ENCODE measurements around the gene EFCAB9.
"Not testable (repeated sequence)": the region's sequence is repeated elsewhere in the genome, so short reads cannot be mapped to it uniquely, and the experiment has no call there.

Gene EFCAB9

DNA sequence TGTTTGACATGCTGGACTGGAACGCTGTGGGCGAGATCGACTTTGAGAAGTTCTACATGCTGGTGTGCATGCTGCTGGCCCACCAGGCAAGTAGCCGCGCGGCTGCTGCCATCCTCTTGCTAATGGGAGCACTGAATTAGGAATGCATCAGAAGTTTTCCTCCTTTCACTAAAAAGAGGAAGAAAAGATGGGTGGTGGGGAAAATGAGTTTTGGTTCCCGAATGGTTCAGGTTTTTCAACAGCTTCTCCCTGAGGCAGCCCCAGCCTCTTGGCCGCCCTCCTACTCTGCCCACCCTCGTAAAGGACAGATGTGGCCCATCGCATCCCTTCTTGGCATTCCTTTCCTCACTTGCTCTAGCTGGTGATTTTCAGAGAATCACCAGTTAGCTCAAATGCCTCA, 5.5 kb downstream of the EFCAB9 start:
- TF ChIP-seq Cebpa-rat (IDR thresholded peaks at IDR 0.05), result no peak
- Histone ChIP-seq H3K9me3 (no peaks in the 10 kb centered on the region), H3K9ac (no peak overlapping the region), H3K27me3 (no peaks in the 10 kb centered on the region), H3K36me3 (no peaks in the 10 kb centered on the region), H3K4me2 (no peak overlapping the region), H3K4me3 (no peak overlapping the region), H3K4me1 (peaks cover 13% of the 10 kb centered on the region), H4K20me1 (no peaks in the 10 kb centered on the region), H3K27ac (no peak overlapping the region)

DNA sequence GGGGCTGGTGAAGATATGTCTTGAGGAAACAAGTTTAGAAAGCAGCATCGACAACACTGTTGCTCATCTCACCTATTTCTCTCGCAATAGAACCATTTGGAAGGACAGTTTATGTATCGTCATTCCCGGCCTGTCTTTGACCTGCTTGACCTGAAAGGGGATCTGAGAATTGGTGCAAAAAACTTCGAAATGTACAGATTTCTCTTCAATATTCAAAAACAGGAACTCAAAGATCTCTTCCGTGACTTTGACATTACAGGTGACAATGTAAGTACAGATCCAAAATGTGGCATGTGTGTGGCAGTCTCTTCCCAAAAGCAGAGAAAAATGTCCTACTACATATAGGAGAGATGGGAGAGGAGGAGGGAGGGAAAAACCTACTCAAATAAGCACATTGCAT, 6.5 kb downstream of the EFCAB9 start:
- Histone ChIP-seq H3K9me3 (no peaks in the 10 kb centered on the region), H3K9ac (no peak overlapping the region), H3K4me3 (no peak overlapping the region), H3K4me1 (peaks cover 13% of the 10 kb centered on the region), H3K27me3 (no peaks in the 10 kb centered on the region), H4K20me1 (no peaks in the 10 kb centered on the region), H3K4me2 (no peak overlapping the region), H3K27ac (no peak overlapping the region), H3K36me3 (no peaks in the 10 kb centered on the region)
- no peak for TF ChIP-seq Cebpa-rat (IDR thresholded peaks at IDR 0.05)

DNA sequence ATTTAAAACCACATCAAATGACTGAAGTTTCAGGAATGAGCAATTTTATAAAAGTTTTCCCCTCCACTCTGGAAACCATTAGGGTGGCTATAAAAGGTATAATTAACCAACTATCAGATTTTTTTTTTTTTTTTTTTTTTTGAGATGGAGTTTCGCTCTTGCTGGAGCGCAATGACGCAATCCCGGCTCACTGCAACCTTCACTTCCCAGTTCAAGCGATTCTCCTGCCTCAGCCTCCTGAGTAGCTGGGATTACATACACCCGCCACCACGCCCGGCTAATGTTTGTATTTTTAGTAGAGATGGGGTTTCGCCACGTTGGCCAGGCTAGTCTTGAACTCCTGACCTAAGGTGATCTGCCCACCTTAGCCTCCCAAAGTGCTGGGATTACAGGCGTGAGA, 12.0 kb downstream of the EFCAB9 start:
- not testable (repeated sequence) for H3K9ac ChIP-seq, H3K27me3 ChIP-seq, H3K4me2 ChIP-seq, H3K9me3 ChIP-seq, H4K20me1 ChIP-seq, H3K4me3 ChIP-seq, H3K27ac ChIP-seq
- H3K4me1 ChIP-seq, result peaks cover 25% of the 10 kb centered on the region
- H3K36me3 ChIP-seq, result peaks cover 25% of the 10 kb centered on the region
- peak; percentile 67 for TF ChIP-seq Cebpa-rat (IDR thresholded peaks at IDR 0.05)

DNA sequence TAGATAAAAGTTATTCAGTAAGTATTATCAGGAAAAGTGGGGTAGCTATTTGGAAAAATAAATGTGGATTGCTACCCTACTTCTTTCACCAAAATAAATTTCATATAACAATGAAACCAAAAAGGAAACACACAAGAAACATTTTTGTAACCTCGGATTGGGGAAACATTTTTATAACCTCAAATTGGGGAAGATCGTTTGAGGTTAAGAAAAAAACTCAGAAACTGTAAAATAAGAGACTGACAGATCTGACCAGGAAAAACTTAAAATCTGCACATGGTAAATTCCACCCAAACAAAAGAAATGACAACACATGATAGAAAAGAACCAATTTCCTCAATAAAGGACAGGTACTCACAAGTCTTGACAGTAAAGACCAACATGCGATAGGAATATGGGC, 13.5 kb downstream of the EFCAB9 start:
- Histone ChIP-seq H3K4me1 (peaks cover 25% of the 10 kb centered on the region), H3K9ac (no peak overlapping the region), H3K4me2 (peak overlapping the region; percentile 15; the same call in 1 of the 2 replicates), H3K27ac (no peak overlapping the region), H3K4me3 (no peak overlapping the region), H4K20me1 (no peaks in the 10 kb centered on the region; the same call in 1 of the 2 replicates), H3K27me3 (no peaks in the 10 kb centered on the region), H3K9me3 (no peaks in the 10 kb centered on the region), H3K36me3 (peaks cover 40% of the 10 kb centered on the region)
- no peak for TF ChIP-seq Cebpa-rat (IDR thresholded peaks at IDR 0.05)

DNA sequence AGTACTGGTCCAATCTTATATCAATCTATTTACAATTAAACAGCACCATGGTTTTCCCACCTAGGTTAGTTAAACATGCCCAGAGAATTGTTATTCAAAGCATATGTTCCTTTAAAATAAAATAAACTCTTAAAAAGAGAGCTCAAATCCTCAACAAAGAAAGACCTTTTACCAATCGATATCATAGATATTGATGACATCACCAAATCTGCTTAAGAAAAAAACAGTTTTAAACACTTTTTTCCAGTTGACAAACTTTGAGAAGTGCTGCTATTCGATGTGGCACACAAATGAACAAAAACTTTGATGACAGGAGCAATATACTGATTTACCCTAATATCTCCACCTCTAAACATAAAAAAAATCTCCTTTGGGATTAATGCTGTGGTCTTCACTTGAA, 15.7 kb downstream of the EFCAB9 start:
- no peak overlapping the region for H3K4me2 ChIP-seq
- no peaks in the 10 kb centered on the region for H3K9me3 ChIP-seq
- no peaks in the 10 kb centered on the region for H3K27me3 ChIP-seq
- TF ChIP-seq Cebpa-rat (IDR thresholded peaks at IDR 0.05), result no peak
- H3K9ac ChIP-seq, result no peak overlapping the region
- H4K20me1 ChIP-seq, result peaks cover 7% of the 10 kb centered on the region; the same call in 1 of the 2 replicates
- H3K4me1 ChIP-seq, result peaks cover 13% of the 10 kb centered on the region; the same call in 1 of the 2 replicates
- no peak overlapping the region for H3K4me3 ChIP-seq
- no peak overlapping the region for H3K27ac ChIP-seq
- H3K36me3 ChIP-seq, result peaks cover 62% of the 10 kb centered on the region

DNA sequence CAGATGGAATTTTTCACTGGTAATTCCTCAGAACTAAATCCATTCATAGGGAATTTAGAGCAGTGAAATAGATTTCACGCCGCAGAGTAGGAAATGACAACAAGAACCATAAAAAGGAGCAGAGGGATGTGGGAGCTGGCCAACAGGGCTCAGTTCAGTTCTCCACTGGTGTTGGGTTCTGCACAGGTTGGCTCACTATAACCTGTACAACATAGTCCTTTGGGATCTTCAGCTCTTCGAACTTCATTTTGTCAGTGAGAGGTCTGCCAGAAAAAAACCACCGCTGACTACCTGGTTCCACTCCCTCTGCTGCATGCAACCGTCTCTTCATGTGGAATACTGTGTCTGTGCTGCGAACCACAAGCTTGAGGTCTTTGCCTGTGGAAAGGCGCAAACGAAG, 17.7 kb downstream of the EFCAB9 start:
- H3K4me3 ChIP-seq, result no peak overlapping the region
- H3K9ac ChIP-seq, result no peak overlapping the region
- H3K27me3 ChIP-seq, result no peaks in the 10 kb centered on the region
- TF ChIP-seq Cebpa-rat (IDR thresholded peaks at IDR 0.05), result no peak
- H3K27ac ChIP-seq, result no peak overlapping the region
- H3K4me2 ChIP-seq, result no peak overlapping the region
- H3K9me3 ChIP-seq, result no peaks in the 10 kb centered on the region
- H3K36me3 ChIP-seq, result peaks cover 76% of the 10 kb centered on the region
- H3K4me1 ChIP-seq, result peaks cover 13% of the 10 kb centered on the region; the same call in 1 of the 2 replicates
- H4K20me1 ChIP-seq, result peaks cover 20% of the 10 kb centered on the region

DNA sequence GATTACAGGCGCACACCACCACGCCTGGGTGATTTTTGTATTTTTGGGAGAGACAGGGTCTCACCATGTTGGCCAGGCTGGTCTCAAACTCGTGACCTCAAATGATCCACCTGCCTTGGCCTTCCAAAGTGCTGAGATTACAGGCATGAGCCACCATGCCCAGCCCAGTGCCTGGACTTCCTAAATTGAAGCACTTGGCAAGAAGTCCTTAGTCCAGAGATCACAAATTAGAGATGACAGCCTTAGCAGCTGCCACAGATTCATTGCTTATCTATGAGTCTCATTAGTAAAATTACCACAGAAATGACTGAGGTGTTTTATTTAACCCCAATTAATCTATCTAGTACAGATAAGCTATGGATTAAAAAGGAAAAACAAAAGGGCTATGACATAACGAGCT, 19.2 kb downstream of the EFCAB9 start:
- Histone ChIP-seq H3K9ac (no peak overlapping the region), H3K9me3 (peaks cover 3% of the 10 kb centered on the region; the same call in 1 of the 2 replicates), H3K4me3 (no peak overlapping the region), H3K27me3 (no peaks in the 10 kb centered on the region), H4K20me1 (peaks cover 20% of the 10 kb centered on the region), H3K27ac (no peak overlapping the region), H3K4me1 (peaks cover 2% of the 10 kb centered on the region; the same call in 1 of the 2 replicates), H3K36me3 (peaks cover 89% of the 10 kb centered on the region), H3K4me2 (no peak overlapping the region)
- TF ChIP-seq Cebpa-rat (IDR thresholded peaks at IDR 0.05), result no peak

DNA sequence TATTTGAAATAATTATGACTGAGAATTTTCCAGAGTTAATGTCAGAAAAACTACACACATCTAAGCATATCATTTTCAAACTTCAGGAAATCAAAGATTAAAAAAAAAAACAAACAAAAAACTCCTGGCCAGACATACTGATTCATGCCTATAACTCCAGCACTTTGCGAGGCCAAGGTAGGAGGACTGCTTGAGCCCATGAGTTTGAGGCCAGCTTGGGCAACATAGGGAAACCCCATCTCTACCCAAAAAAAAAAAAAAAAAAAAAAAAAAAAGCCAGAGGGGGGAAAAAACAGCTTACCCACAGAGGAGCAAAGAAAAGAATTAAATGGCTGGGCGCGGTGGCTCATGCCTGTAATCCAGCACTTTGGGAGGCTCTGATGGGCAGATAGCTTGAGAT, 22.4 kb downstream of the EFCAB9 start:
- no peaks in the 10 kb centered on the region for H3K27me3 ChIP-seq
- peaks cover 20% of the 10 kb centered on the region for H4K20me1 ChIP-seq
- peaks cover 96% of the 10 kb centered on the region for H3K36me3 ChIP-seq
- H3K4me3 ChIP-seq, result no peak overlapping the region
- no peaks in the 10 kb centered on the region for H3K4me1 ChIP-seq
- H3K27ac ChIP-seq, result no peak overlapping the region
- TF ChIP-seq Cebpa-rat (IDR thresholded peaks at IDR 0.05), result no peak
- H3K4me2 ChIP-seq, result no peak overlapping the region
- H3K9me3 ChIP-seq, result peaks cover 33% of the 10 kb centered on the region
- H3K9ac ChIP-seq, result no peak overlapping the region

DNA sequence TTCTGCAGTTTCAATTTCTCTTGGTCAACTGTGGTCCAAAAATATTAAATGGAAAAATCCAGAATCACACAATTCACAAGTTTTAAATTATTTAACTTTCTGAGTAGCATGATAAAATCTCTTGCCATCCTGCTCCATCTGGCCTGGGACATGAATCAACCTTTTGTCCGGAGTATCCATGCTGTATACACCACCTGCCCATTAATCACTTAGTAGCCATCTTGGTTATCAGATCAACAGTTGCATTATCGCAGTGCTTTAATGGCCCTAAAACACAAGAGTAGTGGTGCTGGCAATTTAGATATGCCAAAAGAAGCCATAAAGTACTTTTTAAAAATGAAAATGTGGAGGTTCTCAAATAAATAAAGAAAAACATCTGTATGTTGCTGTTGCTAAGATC, 25.3 kb downstream of the EFCAB9 start:
- no peak overlapping the region for H3K4me3 ChIP-seq
- TF ChIP-seq Cebpa-rat (IDR thresholded peaks at IDR 0.05), result no peak
- peaks cover 44% of the 10 kb centered on the region for H3K9me3 ChIP-seq
- H4K20me1 ChIP-seq, result peaks cover 18% of the 10 kb centered on the region
- H3K27ac ChIP-seq, result no peak overlapping the region
- H3K4me2 ChIP-seq, result no peak overlapping the region
- H3K9ac ChIP-seq, result no peak overlapping the region
- peaks cover 95% of the 10 kb centered on the region for H3K36me3 ChIP-seq
- no peaks in the 10 kb centered on the region for H3K27me3 ChIP-seq
- H3K4me1 ChIP-seq, result peaks cover 8% of the 10 kb centered on the region

DNA sequence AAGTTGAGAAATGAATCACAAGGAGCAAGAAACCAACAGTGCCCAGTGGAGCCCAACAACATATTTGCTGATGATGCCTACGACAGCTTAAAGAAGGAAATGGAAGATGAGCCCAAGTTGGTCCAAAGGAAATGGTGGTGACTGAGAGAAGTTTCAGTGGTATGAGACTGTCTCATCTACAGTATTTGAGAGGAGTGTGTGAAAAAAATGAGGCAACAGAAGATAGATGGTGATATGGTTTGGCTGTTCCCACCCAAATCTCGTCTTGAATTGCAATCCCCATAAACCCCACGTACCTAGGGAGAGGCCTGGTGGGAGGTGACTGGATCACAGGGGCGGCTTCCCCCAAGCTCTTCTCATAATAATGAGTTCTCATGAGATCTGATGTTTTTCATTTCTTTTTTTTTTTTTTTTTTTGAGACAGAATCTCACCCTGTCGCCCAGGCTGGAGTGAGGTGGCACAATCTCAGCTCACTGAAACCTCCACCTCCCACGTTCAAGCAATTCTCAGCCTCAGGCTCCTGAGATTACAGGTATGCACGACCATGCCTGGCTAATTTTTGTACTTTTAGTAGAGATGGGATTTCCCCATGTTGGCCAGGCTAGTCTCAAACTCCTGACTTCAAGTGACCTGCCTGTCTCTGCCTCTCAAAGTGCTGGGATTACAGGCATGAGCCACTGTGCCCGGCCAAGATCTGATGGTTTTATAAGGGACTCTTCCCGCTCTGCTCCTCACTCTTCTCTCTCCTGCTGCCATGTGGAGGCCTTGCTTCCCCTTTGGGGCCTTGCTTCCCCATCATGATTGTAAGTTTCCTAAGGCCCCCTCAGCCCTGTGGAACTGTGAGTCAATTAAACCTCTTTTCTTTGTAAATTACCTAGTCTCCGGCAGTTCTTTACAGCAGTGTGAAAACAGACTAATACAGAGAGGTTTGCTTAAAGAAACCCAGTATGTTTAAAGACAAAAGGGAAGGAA, 30.2 kb downstream of the EFCAB9 start:
- peak overlapping the region; percentile 33 for H3K4me2 ChIP-seq
- H4K20me1 ChIP-seq, result no peaks in the 10 kb centered on the region
- H3K4me1 ChIP-seq, result peaks cover 17% of the 10 kb centered on the region
- H3K27ac ChIP-seq, result no peak overlapping the region; the same call in 1 of the 2 replicates
- peaks cover 32% of the 10 kb centered on the region for H3K9me3 ChIP-seq
- H3K9ac ChIP-seq, result no peak overlapping the region
- no peaks in the 10 kb centered on the region for H3K27me3 ChIP-seq
- peaks cover 93% of the 10 kb centered on the region for H3K36me3 ChIP-seq
- H3K4me3 ChIP-seq, result no peak overlapping the region
- TF ChIP-seq Cebpa-rat (IDR thresholded peaks at IDR 0.05), result no peak
